HG02884 (cell line): ENCODE results near the gene PIGR.

Source experiments
- ATAC-seq: cut with Tn5 transposase; IDR thresholded peaks from one replicate; pipeline ENCODE4 v1.9.1; 2021; ENCODE audit warnings: mild to moderate bottlenecking, moderate library complexity; ENCODE audit not compliant: unreplicated experiment

PIGR gene

GRCh38 chr1:206892351-206892984, 53.8 kb downstream of the PIGR start:
- no peak for ATAC-seq

GRCh38 chr1:206891412-206891811, 54.9 kb downstream of the PIGR start:
- no peak for ATAC-seq

- ATAC-seq = no peak
Measured at GRCh38 chr1:206890125-206891060, 55.9 kb downstream of the PIGR start.

GRCh38 chr1:206887701-206888100, 58.6 kb downstream of the PIGR start:
- no peak for ATAC-seq

- ATAC-seq = no peak
Measured at GRCh38 chr1:206886831-206887230, 59.4 kb downstream of the PIGR start.

GRCh38 chr1:206885341-206886060, 60.8 kb downstream of the PIGR start:
- no peak for ATAC-seq

GRCh38 chr1:206883876-206884275, 62.4 kb downstream of the PIGR start:
- ATAC-seq = no peak

GRCh38 chr1:206883160-206883559, 63.1 kb downstream of the PIGR start:
- no peak for ATAC-seq

- ATAC-seq = no peak
Measured at GRCh38 chr1:206882555-206882954, 63.7 kb downstream of the PIGR start.

GRCh38 chr1:206880314-206880713, 66.0 kb downstream of the PIGR start:
- ATAC-seq = no peak
